Lung (tissue), 12 donors: ENCODE data around the gene FOXC1. TPM values are rescaled to one million over a fixed set of nuclear protein-coding genes. Genes with fewer than 3 reads are reported as not detected.
A peak's percentile ranks its signal among the peaks of the same experiment; 100 is the strongest.

Experiments used
- ATAC-seq: fragments of 200-7000 bp; cut with Tn5 transposase; one replicate; pipeline ENCODE4 v1.9.1; 2020; ENCODE audit warnings: moderate number of reproducible peaks; ENCODE audit not compliant: insufficient read depth, low FRiP score
- DNase-seq, 3 donors: peaks; one replicate each; pipeline ENCODE4 v3.0.0-alpha.2; 2013 to 2017
- H3K27ac ChIP-seq, 2 donors: one replicate each; pipeline ENCODE4 v1.5.1; 2013; ENCODE audit warnings: mild to moderate bottlenecking in 2 of 2, moderate library complexity in 2 of 2, control low read depth in 1 of 2, inconsistent platforms in 1 of 2, low read depth in 1 of 2, low read length in 1 of 2
- H3K27me3 ChIP-seq, 3 donors: one replicate each; pipeline ENCODE4 v1.5.1; 2013; ENCODE audit warnings: low read length in 2 of 3; ENCODE audit not compliant: control insufficient read depth in 3 of 3, insufficient read depth in 3 of 3
- H3K36me3 ChIP-seq, 4 donors: one replicate each; pipeline ENCODE4 v1.5.1; 2013; ENCODE audit warnings: low read length in 4 of 4, mild to moderate bottlenecking in 1 of 4, moderate library complexity in 1 of 4; ENCODE audit not compliant: control insufficient read depth in 4 of 4, insufficient read depth in 4 of 4
- H3K4me1 ChIP-seq, 5 donors: one replicate each; pipeline ENCODE4 v1.5.1; 2013; ENCODE audit warnings: low read length in 5 of 5, mild to moderate bottlenecking in 2 of 5, moderate library complexity in 1 of 5; ENCODE audit not compliant: control insufficient read depth in 5 of 5, insufficient read depth in 5 of 5
- H3K4me3 ChIP-seq: one replicate; pipeline ENCODE4 v1.5.1; 2013; ENCODE audit warnings: mild to moderate bottlenecking, control low read depth, moderate library complexity
- H3K9ac ChIP-seq, 2 donors: one replicate each; pipeline ENCODE4 v1.5.1; 2013; ENCODE audit warnings: low read length in 2 of 2, control low read depth in 1 of 2; ENCODE audit not compliant: insufficient read depth in 1 of 2
- H3K9me3 ChIP-seq, 4 donors: one replicate each; pipeline ENCODE4 v1.5.1; 2013; ENCODE audit warnings: low read length in 3 of 4, mild to moderate bottlenecking in 1 of 4, moderate library complexity in 1 of 4; ENCODE audit not compliant: control insufficient read depth in 4 of 4, insufficient read depth in 3 of 4
- CTCF ChIP-seq: IDR thresholded peaks from 2 replicates; pipeline ENCODE4 v1.5.1; 2012; ENCODE audit warnings: mild to moderate bottlenecking; ENCODE audit errors: control extremely low read depth, extremely low read depth
- WGBS, 2 donors: extraction: QIAGEN DNeasy Blood & Tissue Kit; methylation state at CpG; one replicate each; pipeline ENCODE4 v1.1.7; 2013; 5-methylcytosine and 5-hydroxymethylcytosine counted together
- polyA plus RNA-seq, 2 donors: library from polyadenylated mRNA; stranded (reverse); fragments of 200-250 nt; gene quantifications; one replicate each; pipeline ENCODE4 v1.2.1, GENCODE V29; 2013
- total RNA-seq, 2 donors: library from RNA; depleted of rRNA in 1 of 2; stranded (reverse); fragments of >200 nt in 1 of 2; gene quantifications; one replicate each; pipeline ENCODE4 v1.2.1, GENCODE V29; 2014 to 2021
- donor health status: control.
- donor health status: control.
- donor health status: Bipolar disorder and iron deficiency.
- donor health status: healthy.
- donor health status: DM: yes; HTN: yes; CAD: no.

The FOXC1 gene
- total and polyA plus RNA-seq, 4 donors: 1.4 to 6.2 (median 2.5) TPM

GRCh38 chr6:1612974-1613306 lies 3.2 kb downstream of the FOXC1 start:
- DNase-seq (peak in 1 of 3 donors; percentile 68), ATAC-seq (no peak)
- TF ChIP-seq CTCF: no peak
- Histone ChIP-seq H3K9ac (no peak overlapping the region), H3K4me1 (peaks cover 0 to 28% (median 6%) of the 10 kb centered on the region in 5 donors), H3K27me3 (peaks cover 3 to 70% (median 63%) of the 10 kb centered on the region in 3 donors), H3K36me3 (no peaks in the 10 kb centered on the region), H3K9me3 (peaks cover 0 to 10% (median 0%) of the 10 kb centered on the region in 4 donors), H3K27ac (no peak overlapping the region), H3K4me3 (no peak overlapping the region)
- 25 to 36% methylated on average over 7 of the region's 7 CpGs for WGBS, 2 donors

- H3K9me3 ChIP-seq: peaks cover 0 to 10% (median 0%) of the 10 kb centered on the region in 4 donors
- no peak overlapping the region for H3K9ac ChIP-seq
- H3K4me1 ChIP-seq: peaks cover 0 to 28% (median 5%) of the 10 kb centered on the region in 5 donors
- peaks cover 3 to 70% (median 60%) of the 10 kb centered on the region in 3 donors for H3K27me3 ChIP-seq
- H3K4me3 ChIP-seq: no peak overlapping the region
- 24 to 31% methylated on average over 3 of the region's 3 CpGs for WGBS, 2 donors
- DNase-seq (no peak), ATAC-seq (no peak)
- H3K36me3 ChIP-seq: no peaks in the 10 kb centered on the region
- H3K27ac ChIP-seq: peak overlapping the region in 1 of 2 donors; percentile 11
- no peak for TF ChIP-seq CTCF
Measured at GRCh38 chr6:1613346-1613687, 3.6 kb downstream of the FOXC1 start.

GRCh38 chr6:1613688-1614447 lies 4.2 kb downstream of the FOXC1 start:
- H3K36me3 ChIP-seq: no peaks in the 10 kb centered on the region
- WGBS, 2 donors: 7 to 13% methylated on average over 51 to 60 of the region's 60 CpGs
- no peak for DNase-seq
- H3K4me1 ChIP-seq: peaks cover 0 to 27% (median 5%) of the 10 kb centered on the region in 5 donors
- H3K27ac ChIP-seq: peak overlapping the region in 1 of 2 donors; percentile 11
- peak overlapping the region; percentile 30 for H3K4me3 ChIP-seq
- TF ChIP-seq CTCF: no peak
- H3K9me3 ChIP-seq: peaks cover 0 to 10% (median 0%) of the 10 kb centered on the region in 4 donors
- no peak for ATAC-seq
- H3K9ac ChIP-seq: no peak overlapping the region
- peaks cover 4 to 71% (median 60%) of the 10 kb centered on the region in 3 donors for H3K27me3 ChIP-seq
